Brain microvascular endothelial cell (primary cell): ENCODE results near the gene GIPC3.

Experiments
- DNase-seq: peaks from one replicate; pipeline ENCODE4 v3.0.0-alpha.2; 2020
- H3K27ac ChIP-seq: fragments of 250-450 bp; sonication (Bioruptor Pico); 2 replicates; pipeline ENCODE4 v1.5.1; 2020; ENCODE audit warnings: mild to moderate bottlenecking, moderate library complexity
- H3K27me3 ChIP-seq: fragments of 250-450 bp; sonication (Bioruptor Pico); replicated peaks from 2 replicates; pipeline ENCODE4 v1.5.1; 2020; ENCODE audit warnings: mild to moderate bottlenecking
- H3K36me3 ChIP-seq: fragments of 250-450 bp; sonication (Bioruptor Pico); replicated peaks from 2 replicates; pipeline ENCODE4 v1.5.1; 2020; ENCODE audit warnings: mild to moderate bottlenecking
- H3K4me3 ChIP-seq: 2 replicates; pipeline ENCODE4 v1.5.1; 2011; ENCODE audit warnings: low read depth, mild to moderate bottlenecking, control low read depth, low read length, moderate library complexity
- CTCF ChIP-seq: IDR thresholded peaks from 2 replicates; pipeline ENCODE4 v1.5.1; 2011; ENCODE audit warnings: low read depth, mild to moderate bottlenecking, moderate library complexity, low read length, control low read depth, inconsistent platforms; ENCODE audit errors: missing control alignments
- in situ Hi-C: cut with HindIII; loops from 2 replicates; pipeline ENCODE4 v1.10.0; 2017; ENCODE audit warnings: low sequenced_read_pairs, low pct_ligation_motif_present

The GIPC3 gene

DNA sequence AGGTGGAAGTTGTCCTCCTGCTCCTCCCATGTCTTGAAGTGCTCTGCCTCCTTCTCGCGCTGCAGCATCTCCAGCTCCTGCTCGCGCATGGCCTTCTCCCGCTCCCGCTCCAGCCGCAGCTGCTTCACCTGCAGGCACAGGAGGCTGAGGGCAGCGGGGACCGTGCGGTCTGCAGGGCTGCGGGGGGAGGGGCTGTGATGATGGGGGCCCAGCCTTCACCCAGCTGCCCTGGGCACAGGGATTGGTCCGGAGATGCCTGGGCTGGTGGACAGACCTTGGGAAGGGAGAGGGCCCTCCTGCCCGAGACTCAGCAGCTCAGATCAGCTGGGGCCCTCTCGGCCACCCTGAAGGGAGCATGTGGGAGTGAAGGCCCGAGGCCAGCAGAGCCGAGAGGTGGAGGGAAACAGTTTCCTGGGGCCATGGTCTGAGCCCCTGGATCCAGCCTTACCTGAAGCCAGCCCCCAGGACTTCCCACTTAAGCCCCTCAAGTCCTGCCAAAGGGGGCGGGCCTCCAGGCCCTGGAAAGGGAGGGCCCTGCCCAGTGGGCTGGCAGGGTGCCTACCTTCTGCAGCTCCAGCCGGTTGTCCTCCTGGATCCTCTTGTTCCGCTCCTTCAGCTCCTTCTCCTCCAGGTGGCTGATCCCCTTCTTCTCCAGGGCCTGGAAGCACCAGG is 35.0 kb downstream of the GIPC3 start:
- no peak for DNase-seq
- no peak for TF ChIP-seq CTCF
- no peaks in the 10 kb centered on the region for H3K27me3 ChIP-seq
- H3K4me3 ChIP-seq: no peak overlapping the region
- peaks cover 22% of the 10 kb centered on the region for H3K36me3 ChIP-seq
- H3K27ac ChIP-seq: no peak overlapping the region
- in situ Hi-C loops: no loop called here

DNA sequence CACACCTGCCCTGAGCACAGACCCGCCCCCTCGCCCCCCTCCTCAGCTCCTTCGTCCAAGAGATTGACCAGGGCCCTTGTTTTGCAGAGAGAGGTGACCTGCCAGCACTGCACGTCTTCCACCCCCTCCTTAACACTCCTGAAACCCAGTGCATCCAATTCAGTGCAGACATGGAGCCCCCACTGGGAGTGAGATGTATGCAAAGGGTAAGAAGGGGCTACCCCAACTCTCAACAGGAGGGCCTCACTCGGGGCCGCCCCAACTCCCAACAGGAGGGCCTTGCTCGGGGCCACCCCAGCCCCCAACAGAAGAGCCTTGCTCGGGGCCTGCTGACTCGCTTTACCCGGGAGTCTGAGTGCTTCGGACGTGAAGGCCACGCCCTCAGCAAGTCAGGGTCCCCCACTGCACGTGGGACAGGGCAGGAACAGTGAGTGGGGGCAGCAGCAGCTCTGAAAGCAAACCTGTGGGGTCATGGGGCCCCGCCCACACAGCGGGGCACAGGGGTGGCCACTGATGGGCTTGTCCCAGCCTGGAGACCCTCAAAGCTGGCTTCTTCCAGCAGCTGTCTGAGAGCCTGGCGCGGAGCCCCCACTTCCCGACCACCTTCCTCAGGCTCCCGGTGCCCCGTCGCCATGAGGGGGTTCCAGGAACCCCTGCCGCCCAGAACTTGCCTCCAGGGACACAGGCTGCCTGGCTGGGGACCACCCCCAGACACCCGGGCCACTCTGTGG is 35.7 kb downstream of the GIPC3 start:
- Histone ChIP-seq H3K36me3 (peaks cover 22% of the 10 kb centered on the region), H3K27me3 (no peaks in the 10 kb centered on the region), H3K27ac (no peak overlapping the region), H3K4me3 (no peak overlapping the region)
- no peak for DNase-seq
- no peak for TF ChIP-seq CTCF
- in situ Hi-C loops: no loop called here

GRCh38 chr19:3621689-3622088 is 36.4 kb downstream of the GIPC3 start:
- Histone ChIP-seq H3K27me3 (no peaks in the 10 kb centered on the region), H3K4me3 (no peak overlapping the region), H3K36me3 (peaks cover 22% of the 10 kb centered on the region), H3K27ac (no peak overlapping the region)
- in situ Hi-C loops: no loop called here
- TF ChIP-seq CTCF: no peak
- DNase-seq: no peak

DNA sequence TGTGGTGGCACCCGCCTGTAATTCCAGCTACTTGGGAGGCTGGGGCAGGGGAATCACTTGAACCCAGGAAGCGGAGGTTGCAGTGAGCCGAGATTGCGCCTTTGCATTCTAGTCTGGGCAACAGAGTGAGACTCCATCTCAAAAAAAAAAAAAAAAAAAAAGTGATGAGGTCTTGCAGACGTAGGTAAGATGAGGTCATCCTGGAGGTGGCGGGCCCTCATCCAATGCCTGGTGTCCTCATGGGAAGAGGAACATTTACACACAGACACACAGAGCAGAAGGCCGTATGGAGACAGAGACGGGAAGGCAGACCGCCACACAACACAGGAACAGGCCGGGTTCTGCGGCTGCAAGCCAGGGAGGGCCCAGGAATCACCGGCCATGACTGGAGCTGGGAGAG is 36.9 kb downstream of the GIPC3 start:
- no peak overlapping the region for H3K4me3 ChIP-seq
- TF ChIP-seq CTCF: no peak
- no peaks in the 10 kb centered on the region for H3K27me3 ChIP-seq
- H3K27ac ChIP-seq: no peak overlapping the region
- in situ Hi-C loops: no loop called here
- H3K36me3 ChIP-seq: peaks cover 18% of the 10 kb centered on the region
- no peak for DNase-seq

GRCh38 chr19:3623716-3624115 is 38.4 kb downstream of the GIPC3 start:
- Histone ChIP-seq H3K36me3 (peaks cover 18% of the 10 kb centered on the region), H3K27ac (no peak overlapping the region), H3K27me3 (no peaks in the 10 kb centered on the region), H3K4me3 (no peak overlapping the region)
- in situ Hi-C loops: no loop called here
- DNase-seq: no peak
- TF ChIP-seq CTCF: no peak
